PC-9 (cell line): ENCODE results near the gene GTF2H2. TPM values are rescaled to one million over a fixed set of nuclear protein-coding genes. Genes with fewer than 3 reads are reported as not detected.

Experiments
- total RNA-seq: library from RNA; stranded (reverse); gene quantifications from 2 replicates; pipeline ENCODE4 v1.2.3, GENCODE V29; 2021

The GTF2H2 gene
- total RNA-seq, 1 experiment from 2014 or later: 18.8 TPM

Other genes with a start within 250 kb of the GTF2H2 start
- gene SERF1A, start 167.0 kb downstream of the GTF2H2 start, total RNA-seq: 1.1 and 5.7 TPM in 2 replicates
- gene SMN1, start 142.6 kb downstream of the GTF2H2 start, total RNA-seq: 28.5 and 36.4 TPM in 2 replicates
- gene NAIP, start 42.3 kb downstream of the GTF2H2 start, total RNA-seq: 11.7 and 13.1 TPM in 2 replicates